ENCODE measurements around the gene CIRBP.
"Not testable (repeated sequence)": the region's sequence is repeated elsewhere in the genome, so short reads cannot be mapped to it uniquely, and the experiment has no call there.

CIRBP gene

GRCh38 chr19:1315470-1316166 lies 46.5 kb downstream of the CIRBP start:
- no peak for DNase-seq

- no peak for DNase-seq
Measured at GRCh38 chr19:1316466-1316865, 47.3 kb downstream of the CIRBP start.

- DNase-seq = no peak
Measured at GRCh38 chr19:1317274-1318003, 48.3 kb downstream of the CIRBP start.

- no peak for DNase-seq
Measured at GRCh38 chr19:1318678-1319471, 49.7 kb downstream of the CIRBP start.

GRCh38 chr19:1320282-1320650 lies 51.1 kb downstream of the CIRBP start:
- DNase-seq = not testable (repeated sequence)

- no peak for DNase-seq
Measured at GRCh38 chr19:1321539-1321938, 52.4 kb downstream of the CIRBP start.

- DNase-seq = no peak
Measured at GRCh38 chr19:1322198-1322981, 53.3 kb downstream of the CIRBP start.

GRCh38 chr19:1324249-1324805 lies 55.2 kb downstream of the CIRBP start:
- DNase-seq = no peak
